Fibroblast of skin of left quadriceps (primary cell): ENCODE data around the gene RUFY3.
A peak's percentile ranks its signal among the peaks of the same experiment; 100 is the strongest.

Experiments
- DNase-seq, 2 experiments: peaks; one replicate each; pipeline ENCODE4 v3.0.0-alpha.2; 2013; ENCODE audit warnings: low read depth in 2 of 2

RUFY3 gene

DNA sequence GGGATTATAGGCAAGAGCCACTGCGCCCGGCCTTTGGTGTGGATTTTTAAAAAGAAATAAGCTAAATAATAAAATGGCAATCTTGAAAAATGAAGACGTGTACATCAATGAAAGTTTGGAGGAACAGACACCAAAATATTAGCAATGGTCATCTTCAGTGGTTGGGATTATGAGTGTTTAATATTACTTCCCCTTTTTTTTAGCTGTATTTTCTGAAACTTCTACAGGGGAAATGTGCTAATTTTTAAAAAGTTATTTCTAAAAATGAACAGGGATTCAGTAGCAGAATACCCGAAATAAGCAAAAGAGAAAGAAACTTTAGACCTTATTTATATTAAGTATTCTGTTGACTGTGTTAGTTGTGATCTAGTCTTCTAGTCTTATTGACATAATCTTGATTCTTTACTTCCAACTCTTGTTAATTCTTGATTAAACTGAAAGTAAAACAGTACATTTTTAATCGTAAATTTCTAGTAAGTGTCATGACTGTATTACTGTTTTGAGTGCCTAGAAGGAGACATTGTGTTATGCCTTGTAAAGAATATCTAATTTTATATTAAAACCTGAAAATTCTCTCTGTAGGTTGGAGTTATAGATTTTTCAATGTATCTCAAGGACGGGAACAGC is 51.3 kb downstream of the RUFY3 start:
- no peak for DNase-seq

DNA sequence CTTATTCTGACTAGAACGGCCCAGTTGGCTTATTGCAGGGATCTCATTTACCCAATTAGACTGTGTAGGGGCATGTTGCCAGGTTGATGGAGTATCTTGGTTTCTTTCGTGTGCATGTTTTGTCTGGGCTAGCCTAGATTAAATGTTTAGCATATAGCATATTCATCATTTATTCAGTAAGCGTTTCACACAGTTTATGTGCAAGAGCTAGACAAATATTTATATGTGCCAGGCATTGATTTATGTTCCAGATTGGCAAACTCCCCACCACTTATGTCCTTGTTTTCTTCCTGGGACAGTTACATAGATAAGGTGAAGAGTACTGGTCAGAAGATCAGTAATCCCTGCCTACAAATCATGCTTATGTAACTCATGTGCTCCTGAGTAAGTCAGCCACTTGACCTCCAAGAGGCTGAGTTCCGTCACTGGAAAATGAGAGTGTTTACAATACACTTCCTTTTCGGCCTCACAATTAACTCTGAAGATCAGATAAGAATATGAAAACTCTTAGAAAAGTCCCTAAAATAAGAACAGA is 57.2 kb downstream of the RUFY3 start:
- no peak for DNase-seq

DNA sequence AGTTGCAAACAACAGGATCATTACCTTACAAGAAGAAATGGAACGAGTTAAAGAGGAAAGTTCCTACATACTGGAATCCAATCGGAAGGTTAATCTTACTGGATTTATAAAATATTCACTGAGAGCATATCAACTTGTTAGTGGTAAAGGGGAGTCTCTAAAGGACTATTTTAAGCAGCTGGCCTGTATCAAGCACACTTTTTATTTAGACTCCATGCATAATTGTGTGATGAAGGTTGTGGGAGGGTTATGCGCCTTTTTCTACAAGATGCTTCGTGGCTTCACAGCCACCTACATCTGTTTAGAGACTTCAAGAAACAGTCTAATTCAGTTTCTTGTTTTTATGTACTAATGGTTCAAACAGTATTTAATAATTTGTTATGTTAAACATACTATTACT is 61.3 kb downstream of the RUFY3 start:
- DNase-seq = no peak

- no peak for DNase-seq
These were observed 65.7 kb downstream of the RUFY3 start for GRCh38 chr4:70787496-70787895.

DNA sequence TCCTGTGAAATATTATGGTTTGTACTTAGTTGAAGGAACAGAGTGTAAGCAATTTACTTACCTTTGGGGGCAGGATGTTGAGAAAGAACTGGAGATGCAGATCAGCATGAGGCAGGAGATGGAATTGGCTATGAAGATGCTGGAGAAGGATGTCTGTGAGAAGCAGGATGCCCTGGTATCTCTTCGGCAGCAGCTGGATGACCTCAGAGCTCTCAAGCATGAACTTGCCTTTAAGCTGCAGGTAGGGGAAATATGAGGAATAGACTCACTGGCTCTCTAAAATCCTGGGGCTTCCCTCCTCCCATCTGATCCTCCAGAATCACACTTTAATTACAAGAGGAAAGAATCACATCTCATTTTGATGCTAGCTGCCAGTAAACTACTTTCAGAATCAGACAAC is 67.0 kb downstream of the RUFY3 start:
- DNase-seq = no peak

DNA sequence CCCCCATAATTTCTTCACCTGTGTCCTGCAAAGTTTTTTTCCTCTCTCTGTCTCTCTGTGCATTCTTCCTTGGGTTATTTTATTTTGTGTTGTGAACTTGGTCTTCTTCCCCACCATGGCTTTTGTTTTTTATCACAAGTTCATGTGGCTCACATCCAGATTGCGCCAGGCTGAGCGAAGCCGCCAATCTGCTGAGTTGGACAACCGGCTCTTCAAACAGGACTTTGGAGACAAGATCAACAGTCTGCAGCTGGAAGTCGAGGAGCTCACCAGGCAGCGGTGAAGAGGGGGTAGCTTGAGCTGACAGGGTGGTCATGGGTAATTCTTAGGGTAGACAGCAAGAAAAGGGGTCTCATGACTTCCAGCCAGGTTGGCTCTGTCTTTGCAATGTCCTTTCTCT is 71.9 kb downstream of the RUFY3 start:
- DNase-seq = no peak

DNA sequence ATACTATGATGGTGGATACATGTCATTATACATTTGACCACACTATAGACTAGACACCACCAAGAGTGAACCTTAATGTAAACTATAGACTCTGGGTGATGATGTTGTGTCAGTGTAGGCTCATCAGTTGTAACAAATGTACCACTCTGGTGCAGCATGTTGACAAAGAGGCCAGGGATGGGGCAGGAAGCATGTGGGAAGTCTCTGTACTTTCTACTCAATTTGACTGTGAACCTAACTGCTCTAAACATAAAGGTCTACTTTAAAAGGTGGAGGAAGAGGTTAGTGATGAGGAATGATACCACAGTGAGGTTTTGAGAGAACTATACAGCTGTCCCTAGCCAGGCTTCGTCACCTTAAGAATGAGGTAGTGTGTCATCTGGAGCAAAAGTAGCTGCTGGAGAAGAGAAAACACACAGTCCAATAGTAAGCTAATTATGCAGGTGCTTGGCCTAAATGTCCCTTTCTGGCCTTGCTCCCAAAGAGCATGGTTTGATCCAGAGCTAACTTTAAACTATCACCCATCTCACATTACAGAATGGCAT is 79.6 kb downstream of the RUFY3 start:
- DNase-seq = no peak

DNA sequence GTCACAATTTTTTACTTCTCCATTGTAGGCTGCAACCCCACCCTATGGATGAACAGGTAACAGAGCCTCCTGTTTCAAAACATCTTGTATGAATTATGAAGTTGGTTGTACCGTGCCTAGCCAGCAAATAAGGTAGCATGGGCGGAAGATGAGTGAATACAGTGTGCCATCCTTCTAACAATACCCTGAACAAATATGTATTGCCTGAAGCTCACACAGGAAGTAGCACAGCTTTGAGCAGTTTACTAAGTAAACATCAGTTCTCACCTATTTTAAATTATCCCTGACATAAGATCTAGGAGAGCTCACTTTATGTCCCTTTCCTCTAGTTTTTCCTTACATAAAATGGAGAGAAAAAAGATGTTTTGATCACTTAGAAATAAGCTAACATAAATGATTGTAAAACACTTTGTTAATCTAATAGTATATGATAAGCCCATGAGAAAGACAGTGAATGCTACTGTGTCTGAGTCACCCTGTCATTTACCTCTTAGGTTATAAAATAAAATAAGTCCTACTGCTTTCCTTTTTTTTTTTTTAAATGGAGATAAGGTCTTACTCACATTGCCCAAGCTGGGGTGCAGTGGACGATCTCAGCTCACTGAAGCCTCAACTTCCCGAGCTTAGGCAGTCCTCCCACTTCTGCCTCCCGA is 81.3 kb downstream of the RUFY3 start:
- DNase-seq = no peak

- no peak for DNase-seq
These were observed 86.4 kb downstream of the RUFY3 start for GRCh38 chr4:70808151-70808550.

DNA sequence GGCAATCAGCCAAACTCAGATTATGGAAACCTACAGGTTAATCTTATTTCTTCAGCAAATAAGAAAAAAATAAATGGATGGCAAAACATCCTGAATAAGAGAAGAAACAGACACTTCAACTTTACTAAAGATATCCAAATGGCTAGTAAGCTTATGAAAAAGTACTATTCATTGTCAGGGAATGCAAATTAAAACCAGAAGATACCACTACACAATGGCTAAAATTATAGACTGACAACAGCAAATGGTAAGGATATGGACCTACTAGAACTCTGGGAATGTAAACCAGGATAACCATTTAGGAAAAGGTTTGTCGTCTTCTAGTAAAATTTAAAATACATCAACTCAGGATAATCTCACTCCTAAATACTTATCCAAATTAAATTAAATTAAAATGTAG is 93.6 kb downstream of the RUFY3 start:
- peak; percentile 43 to 52 for DNase-seq

DNA sequence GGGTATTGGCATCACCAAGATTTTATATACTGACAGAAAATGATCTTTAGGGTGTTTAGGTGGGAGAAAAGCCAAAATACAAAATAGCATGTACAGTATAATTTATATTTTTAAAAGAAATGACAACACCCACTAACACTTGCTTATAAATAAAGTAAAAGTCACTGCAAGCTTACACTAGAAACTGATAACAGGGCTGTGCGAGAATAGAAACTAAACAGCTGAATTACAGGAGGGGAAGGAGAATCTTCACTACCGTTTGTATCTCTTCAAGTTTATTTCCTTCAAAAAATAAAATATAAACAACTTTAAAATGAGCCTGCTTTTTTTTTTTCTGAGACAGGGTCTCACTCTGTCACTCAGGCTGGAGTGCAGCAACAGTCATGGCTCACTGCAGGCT is 95.1 kb downstream of the RUFY3 start:
- no peak for DNase-seq

DNA sequence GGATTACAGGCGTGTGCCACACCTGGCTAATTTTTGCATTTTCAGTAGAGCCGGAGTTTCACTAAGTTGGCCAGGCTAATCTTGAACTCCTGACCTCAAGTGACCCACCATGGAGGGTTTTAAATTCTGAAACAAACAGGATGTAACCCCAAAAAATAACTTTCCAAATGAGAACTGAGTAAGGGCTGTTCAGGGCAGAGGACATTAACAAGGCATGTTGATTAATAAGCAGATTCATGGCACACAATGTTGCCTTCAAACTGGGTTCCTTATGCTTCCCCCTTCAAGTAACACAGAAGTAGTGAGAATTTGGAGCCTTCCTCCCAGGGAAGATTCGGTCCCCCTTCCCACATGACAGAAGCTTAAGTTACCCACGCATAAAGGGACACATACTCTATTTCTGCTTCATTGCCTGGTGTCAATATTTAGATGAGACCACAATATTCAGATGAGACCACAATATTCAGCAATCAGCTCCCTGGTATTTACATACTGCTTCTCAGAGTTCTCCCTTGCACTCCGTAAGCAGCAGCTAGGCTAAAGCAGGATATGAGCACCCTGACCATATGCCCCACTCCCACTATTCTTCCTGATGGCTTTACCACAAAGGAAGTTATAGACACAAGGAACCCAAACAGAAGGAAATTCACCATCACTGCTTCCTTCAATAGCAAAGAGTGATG is 96.5 kb downstream of the RUFY3 start:
- no peak for DNase-seq

DNA sequence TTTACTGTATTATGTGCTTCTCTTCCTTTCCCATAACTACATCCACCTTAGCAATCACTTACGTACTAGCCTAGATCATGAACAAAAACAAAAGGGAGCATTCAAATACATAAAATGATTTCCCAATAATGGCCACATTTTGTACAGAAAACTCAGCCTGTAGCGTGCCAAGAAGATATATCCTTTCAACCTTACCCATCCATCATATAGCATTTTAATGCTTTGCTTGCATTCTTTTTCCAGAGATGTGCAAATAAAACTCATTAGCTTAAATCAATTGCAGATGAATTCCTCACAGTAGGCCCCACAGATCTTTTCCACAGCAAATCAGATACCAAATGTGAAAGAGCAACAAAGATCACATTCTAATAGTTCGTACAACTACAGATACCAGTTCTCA is 97.2 kb downstream of the RUFY3 start:
- peak; percentile 90 to 92 for DNase-seq

GRCh38 chr4:70829015-70829414 is 107.3 kb downstream of the RUFY3 start:
- no peak for DNase-seq

- DNase-seq = no peak
These were observed 107.7 kb downstream of the RUFY3 start for GRCh38 chr4:70829492-70829891.

DNA sequence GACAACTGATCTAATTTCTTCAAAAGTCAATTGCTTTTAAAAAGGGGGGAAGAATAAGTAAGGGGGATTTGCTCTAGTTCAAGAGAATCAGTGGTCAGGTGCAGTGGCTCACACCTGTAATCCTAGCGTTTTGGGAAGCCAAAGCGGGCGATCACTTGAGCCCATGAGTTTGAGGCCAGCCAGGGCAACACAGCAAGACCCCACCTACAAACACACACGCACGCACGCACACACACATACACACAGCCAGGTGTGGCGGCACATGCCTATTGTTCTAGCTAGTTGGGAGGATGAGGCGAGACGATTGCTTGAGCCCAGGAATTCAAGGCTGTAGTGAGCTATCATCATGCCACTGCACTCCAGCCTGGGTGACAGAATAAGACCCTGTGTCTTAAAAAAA is 108.3 kb downstream of the RUFY3 start:
- DNase-seq = no peak

- DNase-seq = no peak
These were observed 109.5 kb downstream of the RUFY3 start for GRCh38 chr4:70831293-70831692.

DNA sequence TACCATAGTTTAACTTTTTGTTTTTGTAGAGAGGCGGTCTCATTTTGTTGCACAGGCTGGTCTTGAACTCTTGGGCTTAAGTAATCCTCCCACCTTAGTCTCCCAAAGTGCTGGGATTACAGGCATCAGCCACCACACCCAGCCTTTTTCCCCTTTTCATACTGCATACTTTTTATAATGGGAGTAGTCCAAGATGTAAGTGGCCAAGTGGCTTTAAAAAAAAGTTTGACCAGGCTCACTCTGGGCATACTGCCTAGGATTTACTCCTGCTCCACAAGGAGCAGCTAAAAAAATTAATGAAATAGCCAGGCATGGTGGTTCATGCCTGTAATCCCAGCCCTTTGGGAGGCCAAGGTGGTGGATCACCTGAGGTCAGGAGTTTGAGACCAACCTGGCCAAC is 111.9 kb downstream of the RUFY3 start:
- DNase-seq = no peak

GRCh38 chr4:70836081-70836480 is 114.3 kb downstream of the RUFY3 start:
- DNase-seq = no peak

DNA sequence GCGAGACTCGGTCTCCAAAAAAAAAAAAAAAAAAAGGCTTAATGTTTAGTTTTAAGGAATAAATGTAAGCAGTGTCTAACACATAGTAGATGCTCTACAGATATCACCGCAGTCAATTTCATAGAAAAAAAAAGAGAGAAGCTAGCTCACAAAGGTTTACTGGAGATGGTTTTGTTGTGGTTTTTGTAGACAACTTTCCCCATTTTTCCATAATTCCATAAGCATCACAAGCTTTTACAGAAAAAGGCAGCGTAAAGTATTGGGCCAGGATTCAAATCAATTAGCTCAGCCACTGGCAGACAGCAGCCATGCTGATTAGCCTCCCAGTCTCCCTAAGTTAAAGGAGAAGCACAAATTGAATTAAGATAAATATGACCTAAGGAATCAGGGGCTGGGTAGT is 116.4 kb downstream of the RUFY3 start:
- DNase-seq = no peak

DNA sequence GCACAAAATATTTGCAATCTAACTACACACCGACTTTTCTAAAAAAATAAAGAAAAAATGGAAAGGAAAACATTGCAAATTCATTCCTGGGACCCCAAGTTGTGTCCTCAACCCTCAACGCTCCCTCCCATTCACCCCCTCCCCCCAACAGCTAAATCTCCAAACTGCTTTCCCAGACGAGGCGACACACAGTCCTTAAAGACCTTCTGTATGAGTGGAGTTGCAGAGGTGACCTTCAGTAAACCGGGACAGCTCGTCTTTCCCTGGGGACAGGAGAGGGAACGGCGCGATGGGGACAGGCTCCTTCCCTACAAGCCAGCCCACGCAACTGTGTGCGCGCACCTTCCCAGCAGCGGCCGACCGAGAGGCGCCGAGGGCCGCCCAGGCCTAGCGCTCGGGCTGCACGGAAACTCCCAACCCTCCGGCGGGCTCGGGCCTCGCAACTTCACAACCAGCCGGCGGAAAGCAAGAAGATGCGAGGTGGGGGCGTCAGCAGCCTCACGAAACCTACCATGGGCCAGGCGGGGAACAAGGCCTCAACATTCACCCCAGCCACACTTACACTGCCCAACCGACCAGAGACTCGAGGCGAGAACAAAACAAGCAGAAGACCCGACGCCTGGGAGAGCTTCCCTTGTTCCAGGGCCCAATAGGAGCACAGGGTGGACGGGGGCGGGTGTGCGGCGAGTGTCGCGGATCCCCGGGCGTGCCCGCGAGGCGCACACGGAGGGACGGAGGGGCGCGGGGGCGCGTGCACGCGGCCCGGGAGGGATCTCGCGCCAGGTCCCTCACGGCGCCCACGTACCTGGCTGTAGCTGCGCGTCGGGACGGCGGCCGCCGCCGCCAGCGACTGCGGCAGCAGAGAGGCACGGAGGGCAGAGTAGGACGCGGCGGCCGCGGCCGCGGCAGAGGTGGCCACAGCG is 117.2 kb downstream of the RUFY3 start:
- DNase-seq = no peak
